HepG2 (cell line): Measurements from ENCODE around the gene SLCO4A1. TPM values are rescaled to one million over a fixed set of nuclear protein-coding genes. Genes with fewer than 3 reads are reported as not detected.
A peak's percentile ranks its signal among the peaks of the same experiment; 100 is the strongest.

Source experiments
- HDAC2 ChIP-seq: sonication (generic); formaldehyde crosslinking; IDR thresholded peaks from 2 replicates; pipeline ENCODE4 v1.4.0; 2020; ENCODE audit warnings: missing genetic modification reagents
- KAT8 ChIP-seq: IDR thresholded peaks from 2 replicates; pipeline ENCODE4 v1.6.1; 2016; ENCODE audit warnings: missing genetic modification reagents, missing compliant biosample characterization
- MIXL1 ChIP-seq: IDR thresholded peaks from 2 replicates; pipeline ENCODE4 v1.6.1; 2016
- MYNN ChIP-seq: sonication (generic); formaldehyde crosslinking; IDR thresholded peaks from 2 replicates; pipeline ENCODE4 v1.4.0; 2020; ENCODE audit warnings: mild to moderate bottlenecking, low read depth, missing genetic modification reagents
- NCOA5 ChIP-seq: sonication (generic); formaldehyde crosslinking; IDR thresholded peaks from 2 replicates; pipeline ENCODE4 v1.4.0; 2020; ENCODE audit warnings: missing genetic modification reagents
- NFKBIZ ChIP-seq: IDR thresholded peaks from 2 replicates; pipeline ENCODE4 v1.6.1; 2018; ENCODE audit warnings: missing genetic modification reagents, missing compliant biosample characterization
- ZNF746 ChIP-seq: sonication (generic); formaldehyde crosslinking; IDR thresholded peaks from 2 replicates; pipeline ENCODE4 v1.8.0; 2022; ENCODE audit warnings: mild to moderate bottlenecking, missing genetic modification reagents
- polyA plus RNA-seq, 8 experiments: library from polyadenylated mRNA; depleted of rRNA in 3 of 8; stranded (reverse) in 7 of 8; unstranded in 1 of 8; fragments of >200 nt; fragmentation: Illumina TruSeq in 4 of 8; extraction: Trizol in 4 of 8; gene quantifications; 2 replicates each; pipeline versions ENCODE4 v1.2.1 to v1.2.3, GENCODE V29; 2011 to 2016; ENCODE audit warnings: low read depth in 4 of 8, missing spikeins in 1 of 8, mixed read lengths in 1 of 8; ENCODE audit not compliant: insufficient read depth in 1 of 8
- total RNA-seq, 5 experiments: library from RNA; depleted of rRNA; stranded (reverse); fragments of >200 nt; fragmentation: Illumina TruSeq; extraction: Trizol; gene quantifications; 2 replicates each; pipeline ENCODE4 v1.2.3, GENCODE V29; 2016; ENCODE audit warnings: low read depth in 1 of 5
- TF ChIP-seq, protein P1 (sequence below): sonication (generic); formaldehyde crosslinking; IDR thresholded peaks from 2 replicates; pipeline ENCODE4 v1.4.0; 2020; ENCODE audit warnings: mild to moderate bottlenecking, missing genetic modification reagents, borderline replicate concordance
- TF ChIP-seq, protein P2 (sequence below): sonication (generic); formaldehyde crosslinking; conservative IDR thresholded peaks from 2 replicates; pipeline ENCODE4 v1.4.0; 2020; ENCODE audit warnings: missing genetic modification reagents
- TF ChIP-seq, protein P3 (sequence below): sonication (generic); formaldehyde crosslinking; IDR thresholded peaks from 2 replicates; pipeline ENCODE4 v1.4.0; 2020; ENCODE audit warnings: missing genetic modification reagents
- TF ChIP-seq, protein P4 (sequence below): sonication (generic); formaldehyde crosslinking; IDR thresholded peaks from 2 replicates; pipeline ENCODE4 v1.5.0; 2020; ENCODE audit warnings: mild to moderate bottlenecking, missing genetic modification reagents
- TF ChIP-seq, protein P5 (sequence below): sonication (generic); formaldehyde crosslinking; IDR thresholded peaks from 2 replicates; pipeline ENCODE4 v1.5.0; 2020; ENCODE audit warnings: missing genetic modification reagents
- TF ChIP-seq, protein P6 (sequence below): sonication (generic); formaldehyde crosslinking; conservative IDR thresholded peaks from 2 replicates; pipeline ENCODE4 v1.4.0; 2020; ENCODE audit warnings: missing genetic modification reagents
- TF ChIP-seq, protein P7 (sequence below): sonication (generic); formaldehyde crosslinking; IDR thresholded peaks from 2 replicates; pipeline ENCODE4 v1.5.1; 2020; ENCODE audit warnings: mild to moderate bottlenecking, missing genetic modification reagents

SLCO4A1 gene
- total and polyA plus RNA-seq, 2 of the 13 experiments (the other 11 are each of a cell fraction or from before 2014, with no cell fraction given): 55.5 to 112 TPM

DNA sequence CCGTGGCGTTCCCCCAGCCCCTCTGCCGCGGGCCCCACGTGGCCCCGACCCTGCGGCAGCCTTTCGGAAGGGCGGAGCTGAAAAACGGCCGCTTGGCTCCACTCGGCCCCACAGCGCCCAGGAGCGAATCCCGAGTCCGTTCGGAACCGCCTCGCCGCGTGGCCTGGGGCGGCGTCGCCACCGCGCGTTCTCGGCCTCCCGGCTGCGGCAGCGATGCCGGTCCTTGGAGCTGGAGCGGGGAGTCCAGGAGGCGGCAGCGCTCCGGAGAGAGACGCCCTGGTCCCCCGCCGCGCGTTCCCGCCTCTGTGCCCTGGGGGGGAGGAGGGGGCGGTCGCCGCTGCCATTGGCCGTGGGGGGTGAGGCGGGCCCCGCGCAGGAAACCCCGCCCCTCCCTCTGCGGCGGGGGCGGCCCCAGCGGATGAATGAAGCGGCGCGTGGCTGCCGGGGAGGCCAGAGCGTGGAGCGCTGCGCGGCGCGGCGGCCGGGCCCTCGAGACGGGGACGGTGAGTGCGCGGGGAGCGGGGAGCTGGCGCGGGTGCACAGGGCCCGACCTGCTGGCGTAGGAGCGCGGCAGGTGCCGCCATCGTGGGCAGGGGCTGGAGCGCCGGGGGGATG, at the start of gene SLCO4A1 (continued):
- TF ChIP-seq, protein P1, sequence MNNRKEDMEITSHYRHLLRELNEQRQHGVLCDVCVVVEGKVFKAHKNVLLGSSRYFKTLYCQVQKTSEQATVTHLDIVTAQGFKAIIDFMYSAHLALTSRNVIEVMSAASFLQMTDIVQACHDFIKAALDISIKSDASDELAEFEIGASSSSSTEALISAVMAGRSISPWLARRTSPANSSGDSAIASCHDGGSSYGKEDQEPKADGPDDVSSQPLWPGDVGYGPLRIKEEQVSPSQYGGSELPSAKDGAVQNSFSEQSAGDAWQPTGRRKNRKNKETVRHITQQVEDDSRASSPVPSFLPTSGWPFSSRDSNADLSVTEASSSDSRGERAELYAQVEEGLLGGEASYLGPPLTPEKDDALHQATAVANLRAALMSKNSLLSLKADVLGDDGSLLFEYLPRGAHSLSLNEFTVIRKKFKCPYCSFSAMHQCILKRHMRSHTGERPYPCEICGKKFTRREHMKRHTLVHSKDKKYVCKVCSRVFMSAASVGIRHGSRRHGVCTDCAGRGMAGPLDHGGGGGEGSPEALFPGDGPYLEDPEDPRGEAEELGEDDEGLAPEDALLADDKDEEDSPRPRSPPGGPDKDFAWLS (CRISPR knock-in tag): no peak
- TF ChIP-seq, protein P2, sequence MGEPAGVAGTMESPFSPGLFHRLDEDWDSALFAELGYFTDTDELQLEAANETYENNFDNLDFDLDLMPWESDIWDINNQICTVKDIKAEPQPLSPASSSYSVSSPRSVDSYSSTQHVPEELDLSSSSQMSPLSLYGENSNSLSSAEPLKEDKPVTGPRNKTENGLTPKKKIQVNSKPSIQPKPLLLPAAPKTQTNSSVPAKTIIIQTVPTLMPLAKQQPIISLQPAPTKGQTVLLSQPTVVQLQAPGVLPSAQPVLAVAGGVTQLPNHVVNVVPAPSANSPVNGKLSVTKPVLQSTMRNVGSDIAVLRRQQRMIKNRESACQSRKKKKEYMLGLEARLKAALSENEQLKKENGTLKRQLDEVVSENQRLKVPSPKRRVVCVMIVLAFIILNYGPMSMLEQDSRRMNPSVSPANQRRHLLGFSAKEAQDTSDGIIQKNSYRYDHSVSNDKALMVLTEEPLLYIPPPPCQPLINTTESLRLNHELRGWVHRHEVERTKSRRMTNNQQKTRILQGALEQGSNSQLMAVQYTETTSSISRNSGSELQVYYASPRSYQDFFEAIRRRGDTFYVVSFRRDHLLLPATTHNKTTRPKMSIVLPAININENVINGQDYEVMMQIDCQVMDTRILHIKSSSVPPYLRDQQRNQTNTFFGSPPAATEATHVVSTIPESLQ (CRISPR knock-in tag): 0 out of 2 replicates have a peak, but pooled peaks have one; percentile 12
- TF ChIP-seq, protein P3, sequence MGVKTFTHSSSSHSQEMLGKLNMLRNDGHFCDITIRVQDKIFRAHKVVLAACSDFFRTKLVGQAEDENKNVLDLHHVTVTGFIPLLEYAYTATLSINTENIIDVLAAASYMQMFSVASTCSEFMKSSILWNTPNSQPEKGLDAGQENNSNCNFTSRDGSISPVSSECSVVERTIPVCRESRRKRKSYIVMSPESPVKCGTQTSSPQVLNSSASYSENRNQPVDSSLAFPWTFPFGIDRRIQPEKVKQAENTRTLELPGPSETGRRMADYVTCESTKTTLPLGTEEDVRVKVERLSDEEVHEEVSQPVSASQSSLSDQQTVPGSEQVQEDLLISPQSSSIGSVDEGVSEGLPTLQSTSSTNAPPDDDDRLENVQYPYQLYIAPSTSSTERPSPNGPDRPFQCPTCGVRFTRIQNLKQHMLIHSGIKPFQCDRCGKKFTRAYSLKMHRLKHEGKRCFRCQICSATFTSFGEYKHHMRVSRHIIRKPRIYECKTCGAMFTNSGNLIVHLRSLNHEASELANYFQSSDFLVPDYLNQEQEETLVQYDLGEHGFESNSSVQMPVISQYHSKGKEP (CRISPR knock-in tag): 0 out of 2 replicates have a peak, but pooled peaks have one; percentile 15
- TF ChIP-seq MIXL1 (CRISPR knock-in tag) (0 out of 2 replicates have a peak, but pooled peaks have one; percentile 11), HDAC2 (CRISPR knock-in tag) (peak; percentile 49), NCOA5 (CRISPR knock-in tag) (no peak), MYNN (CRISPR knock-in tag) (peak; percentile 78; the same call in 1 of the 2 replicates), ZNF746 (no peak; the same call in 1 of the 2 replicates), KAT8 (CRISPR knock-in tag) (peak; percentile 66; the same call in 1 of the 2 replicates), NFKBIZ (peak; percentile 65; the same call in 1 of the 2 replicates)
- TF ChIP-seq, protein P4, sequence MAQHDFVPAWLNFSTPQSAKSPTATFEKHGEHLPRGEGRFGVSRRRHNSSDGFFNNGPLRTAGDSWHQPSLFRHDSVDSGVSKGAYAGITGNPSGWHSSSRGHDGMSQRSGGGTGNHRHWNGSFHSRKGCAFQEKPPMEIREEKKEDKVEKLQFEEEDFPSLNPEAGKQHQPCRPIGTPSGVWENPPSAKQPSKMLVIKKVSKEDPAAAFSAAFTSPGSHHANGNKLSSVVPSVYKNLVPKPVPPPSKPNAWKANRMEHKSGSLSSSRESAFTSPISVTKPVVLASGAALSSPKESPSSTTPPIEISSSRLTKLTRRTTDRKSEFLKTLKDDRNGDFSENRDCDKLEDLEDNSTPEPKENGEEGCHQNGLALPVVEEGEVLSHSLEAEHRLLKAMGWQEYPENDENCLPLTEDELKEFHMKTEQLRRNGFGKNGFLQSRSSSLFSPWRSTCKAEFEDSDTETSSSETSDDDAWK (CRISPR knock-in tag): no peak
- TF ChIP-seq, protein P5, sequence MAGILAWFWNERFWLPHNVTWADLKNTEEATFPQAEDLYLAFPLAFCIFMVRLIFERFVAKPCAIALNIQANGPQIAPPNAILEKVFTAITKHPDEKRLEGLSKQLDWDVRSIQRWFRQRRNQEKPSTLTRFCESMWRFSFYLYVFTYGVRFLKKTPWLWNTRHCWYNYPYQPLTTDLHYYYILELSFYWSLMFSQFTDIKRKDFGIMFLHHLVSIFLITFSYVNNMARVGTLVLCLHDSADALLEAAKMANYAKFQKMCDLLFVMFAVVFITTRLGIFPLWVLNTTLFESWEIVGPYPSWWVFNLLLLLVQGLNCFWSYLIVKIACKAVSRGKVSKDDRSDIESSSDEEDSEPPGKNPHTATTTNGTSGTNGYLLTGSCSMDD (CRISPR knock-in tag): no peak
- TF ChIP-seq, protein P6, sequence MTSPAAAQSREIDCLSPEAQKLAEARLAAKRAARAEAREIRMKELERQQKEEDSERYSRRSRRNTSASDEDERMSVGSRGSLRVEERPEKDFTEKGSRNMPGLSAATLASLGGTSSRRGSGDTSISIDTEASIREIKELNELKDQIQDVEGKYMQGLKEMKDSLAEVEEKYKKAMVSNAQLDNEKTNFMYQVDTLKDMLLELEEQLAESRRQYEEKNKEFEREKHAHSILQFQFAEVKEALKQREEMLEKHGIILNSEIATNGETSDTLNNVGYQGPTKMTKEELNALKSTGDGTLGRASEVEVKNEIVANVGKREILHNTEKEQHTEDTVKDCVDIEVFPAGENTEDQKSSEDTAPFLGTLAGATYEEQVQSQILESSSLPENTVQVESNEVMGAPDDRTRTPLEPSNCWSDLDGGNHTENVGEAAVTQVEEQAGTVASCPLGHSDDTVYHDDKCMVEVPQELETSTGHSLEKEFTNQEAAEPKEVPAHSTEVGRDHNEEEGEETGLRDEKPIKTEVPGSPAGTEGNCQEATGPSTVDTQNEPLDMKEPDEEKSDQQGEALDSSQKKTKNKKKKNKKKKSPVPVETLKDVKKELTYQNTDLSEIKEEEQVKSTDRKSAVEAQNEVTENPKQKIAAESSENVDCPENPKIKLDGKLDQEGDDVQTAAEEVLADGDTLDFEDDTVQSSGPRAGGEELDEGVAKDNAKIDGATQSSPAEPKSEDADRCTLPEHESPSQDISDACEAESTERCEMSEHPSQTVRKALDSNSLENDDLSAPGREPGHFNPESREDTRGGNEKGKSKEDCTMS (CRISPR knock-in tag): no peak
- TF ChIP-seq, protein P7, sequence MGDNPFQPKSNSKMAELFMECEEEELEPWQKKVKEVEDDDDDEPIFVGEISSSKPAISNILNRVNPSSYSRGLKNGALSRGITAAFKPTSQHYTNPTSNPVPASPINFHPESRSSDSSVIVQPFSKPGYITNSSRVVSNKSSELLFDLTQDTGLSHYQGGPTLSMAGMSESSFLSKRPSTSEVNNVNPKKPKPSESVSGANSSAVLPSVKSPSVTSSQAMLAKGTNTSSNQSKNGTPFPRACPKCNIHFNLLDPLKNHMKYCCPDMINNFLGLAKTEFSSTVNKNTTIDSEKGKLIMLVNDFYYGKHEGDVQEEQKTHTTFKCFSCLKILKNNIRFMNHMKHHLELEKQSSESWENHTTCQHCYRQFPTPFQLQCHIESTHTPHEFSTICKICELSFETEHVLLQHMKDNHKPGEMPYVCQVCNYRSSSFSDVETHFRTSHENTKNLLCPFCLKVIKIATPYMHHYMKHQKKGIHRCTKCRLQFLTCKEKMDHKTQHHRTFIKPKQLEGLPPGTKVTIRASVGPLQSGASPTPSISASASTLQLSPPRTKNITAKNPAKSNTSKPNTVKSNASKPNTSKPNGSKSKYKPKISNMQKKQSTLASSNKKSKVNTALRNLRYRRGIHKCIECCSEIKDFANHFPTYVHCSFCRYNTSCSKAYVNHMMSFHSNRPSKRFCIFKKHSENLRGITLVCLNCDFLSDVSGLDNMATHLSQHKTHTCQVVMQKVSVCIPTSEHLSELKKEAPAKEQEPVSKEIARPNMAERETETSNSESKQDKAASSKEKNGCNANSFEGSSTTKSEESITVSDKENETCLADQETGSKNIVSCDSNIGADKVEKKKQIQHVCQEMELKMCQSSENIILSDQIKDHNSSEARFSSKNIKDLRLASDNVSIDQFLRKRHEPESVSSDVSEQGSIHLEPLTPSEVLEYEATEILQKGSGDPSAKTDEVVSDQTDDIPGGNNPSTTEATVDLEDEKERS (CRISPR knock-in tag): no peak
